ENCODE data around the gene GSC.

GSC gene

GRCh38 chr14:94768521-94769390, 1.2 kb downstream of the GSC start:
- WGBS (ENCODE audit: extremely low coverage, insufficient coverage, insufficient read length), result no CpG with 5 or more reads among the region's 82 CpGs
- no peak overlapping the region for H4K8ac ChIP-seq (ENCODE audit: low read depth, low read length)

GRCh38 chr14:94768141-94768520, 1.8 kb downstream of the GSC start:
- H3K4me2 ChIP-seq (ENCODE audit: low read length), result peak overlapping the region; percentile 69
- no peak overlapping the region for H3K9ac ChIP-seq (ENCODE audit: low read length)
- no peak for DNase-seq
- H2BK12ac ChIP-seq (ENCODE audit: low read length), result no peak overlapping the region
- peaks cover 9 to 14% of the 10 kb centered on the region in 2 experiments for H3K4me1 ChIP-seq (ENCODE audit: control insufficient read depth in 1 of 2, insufficient read depth in 2 of 2, low read length in 2 of 2)
- H3K23ac ChIP-seq (ENCODE audit: low read length), result no peak overlapping the region
- no peak overlapping the region for H4K12ac ChIP-seq (ENCODE audit: low read depth, low read length)
- H3K27me3 ChIP-seq (ENCODE audit: insufficient read depth, low read length), result peaks cover 67% of the 10 kb centered on the region
- peaks cover 3% of the 10 kb centered on the region for H3K9me3 ChIP-seq (ENCODE audit: insufficient read depth, low read depth, low read length)
- H3K36me3 ChIP-seq (ENCODE audit: control insufficient read depth in 1 of 2, insufficient read depth in 2 of 2, low read length in 2 of 2), result no peaks in the 10 kb centered on the region
- peak overlapping the region; percentile 32 for H3K4me3 ChIP-seq (ENCODE audit: low read depth, low read length)
- WGBS (ENCODE audit: extremely low coverage, insufficient coverage, insufficient read length), result no CpG with 5 or more reads among the region's 26 CpGs
- H3K79me1 ChIP-seq (ENCODE audit: low read length), result no peaks in the 10 kb centered on the region
- H2BK5ac ChIP-seq (ENCODE audit: low read depth, low read length, poor library complexity), result no peak overlapping the region
- H3K4ac ChIP-seq (ENCODE audit: low read depth, low read length), result no peak overlapping the region
- no peak overlapping the region for H4K91ac ChIP-seq (ENCODE audit: low read depth, low read length)
- H3K27ac ChIP-seq (ENCODE audit: low read depth, low read length), result no peak overlapping the region
- no peak overlapping the region for H2AFZ ChIP-seq (ENCODE audit: insufficient read depth, low read length, poor library complexity)
- H2AK5ac ChIP-seq (ENCODE audit: low read length), result no peak overlapping the region
- H3K79me2 ChIP-seq (ENCODE audit: control insufficient read depth, insufficient read depth, low read length, poor library complexity), result no peaks in the 10 kb centered on the region
- H3K18ac ChIP-seq (ENCODE audit: low read length), result no peak overlapping the region
- H2BK120ac ChIP-seq (ENCODE audit: insufficient read depth, low read length, poor library complexity), result no peak overlapping the region
- no peak overlapping the region for H3K14ac ChIP-seq (ENCODE audit: low read length)
- H4K8ac ChIP-seq (ENCODE audit: low read depth, low read length), result no peak overlapping the region

More at GRCh38 chr14:94768521-94769390, 1.2 kb downstream of the GSC start:
- H3K9ac ChIP-seq (ENCODE audit: low read length), result no peak overlapping the region
- DNase-seq, result no peak
- no peak overlapping the region for H2BK120ac ChIP-seq (ENCODE audit: insufficient read depth, low read length, poor library complexity)
- no peak overlapping the region for H3K14ac ChIP-seq (ENCODE audit: low read length)
- peaks cover 9 to 14% of the 10 kb centered on the region in 2 experiments for H3K4me1 ChIP-seq (ENCODE audit: control insufficient read depth in 1 of 2, insufficient read depth in 2 of 2, low read length in 2 of 2)
- peaks cover 73% of the 10 kb centered on the region for H3K27me3 ChIP-seq (ENCODE audit: insufficient read depth, low read length)
- H3K18ac ChIP-seq (ENCODE audit: low read length), result no peak overlapping the region
- H3K79me1 ChIP-seq (ENCODE audit: low read length), result no peaks in the 10 kb centered on the region
- no peaks in the 10 kb centered on the region for H3K79me2 ChIP-seq (ENCODE audit: control insufficient read depth, insufficient read depth, low read length, poor library complexity)
- H4K91ac ChIP-seq (ENCODE audit: low read depth, low read length), result no peak overlapping the region
- H2AFZ ChIP-seq (ENCODE audit: insufficient read depth, low read length, poor library complexity), result peak overlapping the region; percentile 23
- no peaks in the 10 kb centered on the region for H3K36me3 ChIP-seq (ENCODE audit: control insufficient read depth in 1 of 2, insufficient read depth in 2 of 2, low read length in 2 of 2)
- no peak overlapping the region for H3K4ac ChIP-seq (ENCODE audit: low read depth, low read length)
- H3K27ac ChIP-seq (ENCODE audit: low read depth, low read length), result no peak overlapping the region
- H2BK5ac ChIP-seq (ENCODE audit: low read depth, low read length, poor library complexity), result no peak overlapping the region
- H3K23ac ChIP-seq (ENCODE audit: low read length), result no peak overlapping the region
- H3K9me3 ChIP-seq (ENCODE audit: insufficient read depth, low read depth, low read length), result peaks cover 3% of the 10 kb centered on the region
- peak overlapping the region; percentile 47 for H3K4me3 ChIP-seq (ENCODE audit: low read depth, low read length)
- no peak overlapping the region for H4K12ac ChIP-seq (ENCODE audit: low read depth, low read length)
- H3K4me2 ChIP-seq (ENCODE audit: low read length), result peak overlapping the region; percentile 69
- H2AK5ac ChIP-seq (ENCODE audit: low read length), result no peak overlapping the region
- H2BK12ac ChIP-seq (ENCODE audit: low read length), result no peak overlapping the region

- Histone ChIP-seq H3K4ac (ENCODE audit: low read depth, low read length) (no peak overlapping the region), H2BK120ac (ENCODE audit: insufficient read depth, low read length, poor library complexity) (no peak overlapping the region), H3K9me3 (ENCODE audit: insufficient read depth, low read depth, low read length) (peaks cover 3% of the 10 kb centered on the region), H3K27me3 (ENCODE audit: insufficient read depth, low read length) (peaks cover 59% of the 10 kb centered on the region), H3K79me1 (ENCODE audit: low read length) (no peaks in the 10 kb centered on the region), H3K9ac (ENCODE audit: low read length) (no peak overlapping the region), H3K27ac (ENCODE audit: low read depth, low read length) (no peak overlapping the region), H3K4me3 (ENCODE audit: low read depth, low read length) (no peak overlapping the region), H2AK5ac (ENCODE audit: low read length) (no peak overlapping the region), H2BK12ac (ENCODE audit: low read length) (no peak overlapping the region), H3K18ac (ENCODE audit: low read length) (no peak overlapping the region), H3K79me2 (ENCODE audit: control insufficient read depth, insufficient read depth, low read length, poor library complexity) (no peaks in the 10 kb centered on the region), H4K12ac (ENCODE audit: low read depth, low read length) (no peak overlapping the region), H4K8ac (ENCODE audit: low read depth, low read length) (no peak overlapping the region), H3K23ac (ENCODE audit: low read length) (no peak overlapping the region), H3K36me3 (ENCODE audit: control insufficient read depth in 1 of 2, insufficient read depth in 2 of 2, low read length in 2 of 2) (no peaks in the 10 kb centered on the region), H4K91ac (ENCODE audit: low read depth, low read length) (no peak overlapping the region), H3K4me2 (ENCODE audit: low read length) (no peak overlapping the region), H3K14ac (ENCODE audit: low read length) (no peak overlapping the region), H2BK5ac (ENCODE audit: low read depth, low read length, poor library complexity) (no peak overlapping the region), H3K4me1 (ENCODE audit: control insufficient read depth in 1 of 2, insufficient read depth in 2 of 2, low read length in 2 of 2) (peaks cover 9 to 14% of the 10 kb centered on the region in 2 experiments), H2AFZ (ENCODE audit: insufficient read depth, low read length, poor library complexity) (no peak overlapping the region)
- no CpG with 5 or more reads among the region's 27 CpGs for WGBS (ENCODE audit: extremely low coverage, insufficient coverage, insufficient read length)
- no peak for DNase-seq
These were observed 2.5 kb downstream of the GSC start for GRCh38 chr14:94767321-94767878.

GRCh38 chr14:94764573-94764972, 5.3 kb downstream of the GSC start:
- H3K27me3 ChIP-seq (ENCODE audit: insufficient read depth, low read length), result peaks cover 33% of the 10 kb centered on the region
- H2BK12ac ChIP-seq (ENCODE audit: low read length), result no peak overlapping the region
- H4K8ac ChIP-seq (ENCODE audit: low read depth, low read length), result no peak overlapping the region
- no peak for DNase-seq
- H3K79me2 ChIP-seq (ENCODE audit: control insufficient read depth, insufficient read depth, low read length, poor library complexity), result no peaks in the 10 kb centered on the region
- H3K14ac ChIP-seq (ENCODE audit: low read length), result no peak overlapping the region
- H3K27ac ChIP-seq (ENCODE audit: low read depth, low read length), result no peak overlapping the region
- H3K4me2 ChIP-seq (ENCODE audit: low read length), result no peak overlapping the region
- no peaks in the 10 kb centered on the region for H3K79me1 ChIP-seq (ENCODE audit: low read length)
- H2AK5ac ChIP-seq (ENCODE audit: low read length), result no peak overlapping the region
- H3K4me1 ChIP-seq (ENCODE audit: control insufficient read depth in 1 of 2, insufficient read depth in 2 of 2, low read length in 2 of 2), result peaks cover 9% of the 10 kb centered on the region in 2 experiments
- peaks cover 3% of the 10 kb centered on the region for H3K9me3 ChIP-seq (ENCODE audit: insufficient read depth, low read depth, low read length)
- H3K9ac ChIP-seq (ENCODE audit: low read length), result no peak overlapping the region
- no peak overlapping the region for H2BK120ac ChIP-seq (ENCODE audit: insufficient read depth, low read length, poor library complexity)
- H3K18ac ChIP-seq (ENCODE audit: low read length), result no peak overlapping the region
- no peaks in the 10 kb centered on the region for H3K36me3 ChIP-seq (ENCODE audit: control insufficient read depth in 1 of 2, insufficient read depth in 2 of 2, low read length in 2 of 2)
- no peak overlapping the region for H4K12ac ChIP-seq (ENCODE audit: low read depth, low read length)
- no peak overlapping the region for H3K23ac ChIP-seq (ENCODE audit: low read length)
- H3K4ac ChIP-seq (ENCODE audit: low read depth, low read length), result no peak overlapping the region
- no peak overlapping the region for H4K91ac ChIP-seq (ENCODE audit: low read depth, low read length)
- H3K4me3 ChIP-seq (ENCODE audit: low read depth, low read length), result no peak overlapping the region
- H2AFZ ChIP-seq (ENCODE audit: insufficient read depth, low read length, poor library complexity), result no peak overlapping the region
- no CpG with 5 or more reads among the region's 7 CpGs for WGBS (ENCODE audit: extremely low coverage, insufficient coverage, insufficient read length)
- no peak overlapping the region for H2BK5ac ChIP-seq (ENCODE audit: low read depth, low read length, poor library complexity)
